Epithelial cell of proximal tubule (primary cell): ENCODE results near the gene RACGAP1. TPM values are rescaled to one million over a fixed set of nuclear protein-coding genes. Genes with fewer than 3 reads are reported as not detected.

Experiments used
- DNase-seq: peaks from one replicate; pipeline ENCODE4 v3.0.0-alpha.2; 2011; ENCODE audit warnings: low read depth
- H3K4me3 ChIP-seq: 2 replicates; pipeline ENCODE4 v1.5.1; 2011; ENCODE audit warnings: low read depth, mild to moderate bottlenecking, low read length
- total RNA-seq: library from RNA; depleted of rRNA; stranded (reverse); fragments of >200 nt; gene quantifications from 2 replicates; pipeline ENCODE4 v1.2.3, GENCODE V29; 2015
- TF ChIP-seq, protein P1 (sequence below): conservative IDR thresholded peaks from 2 replicates; pipeline ENCODE4 v1.5.1; 2012; ENCODE audit warnings: low read depth, mild to moderate bottlenecking, low read length

Gene RACGAP1
- total RNA-seq, 1 donor from 2014 or later = 86.5 TPM

DNA sequence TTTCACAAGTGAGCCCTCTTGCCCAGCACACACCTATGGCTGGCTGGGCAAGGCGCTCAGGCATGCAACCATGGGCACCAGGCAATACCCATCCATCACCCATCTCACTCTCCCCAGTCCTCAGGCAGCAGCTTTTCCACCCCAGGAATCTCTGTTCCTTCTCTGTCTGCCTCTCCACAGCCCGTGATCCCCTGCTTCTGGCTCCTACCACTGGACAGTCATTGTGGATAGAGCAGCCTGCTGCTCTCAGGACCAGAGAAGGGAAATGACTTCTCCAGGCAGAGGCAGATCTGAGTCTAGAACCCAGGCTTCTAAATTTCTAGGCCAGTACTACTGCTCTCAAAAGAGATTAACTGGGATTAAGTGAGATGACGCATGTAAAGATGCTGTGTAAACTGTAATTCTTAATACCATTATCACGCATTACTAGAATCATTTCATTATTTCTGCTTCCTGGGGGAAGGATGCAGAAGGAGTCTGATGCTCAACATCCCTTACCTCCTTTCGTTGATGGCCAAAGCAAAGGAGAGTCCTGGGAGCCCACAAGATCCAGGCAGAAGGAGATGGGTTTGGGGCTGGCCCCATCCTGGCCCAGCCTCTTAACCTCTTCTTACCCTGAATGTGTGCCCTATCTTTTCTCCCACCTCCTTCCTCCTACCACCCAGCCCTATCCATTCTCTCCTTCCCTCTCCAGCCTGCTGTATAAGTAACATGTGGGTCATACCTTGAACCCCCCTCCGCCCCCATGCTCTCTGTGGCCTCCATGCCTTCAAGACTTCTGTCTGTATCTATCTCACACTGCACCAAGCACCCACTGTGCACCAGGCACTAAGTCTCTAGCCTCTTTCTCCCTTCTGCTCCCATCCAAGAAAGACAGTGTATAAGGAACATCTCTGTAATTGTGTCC is 68.4 kb downstream of the RACGAP1 start:
- H3K4me3 ChIP-seq = no peak overlapping the region
- DNase-seq = no peak
- TF ChIP-seq, protein P1, sequence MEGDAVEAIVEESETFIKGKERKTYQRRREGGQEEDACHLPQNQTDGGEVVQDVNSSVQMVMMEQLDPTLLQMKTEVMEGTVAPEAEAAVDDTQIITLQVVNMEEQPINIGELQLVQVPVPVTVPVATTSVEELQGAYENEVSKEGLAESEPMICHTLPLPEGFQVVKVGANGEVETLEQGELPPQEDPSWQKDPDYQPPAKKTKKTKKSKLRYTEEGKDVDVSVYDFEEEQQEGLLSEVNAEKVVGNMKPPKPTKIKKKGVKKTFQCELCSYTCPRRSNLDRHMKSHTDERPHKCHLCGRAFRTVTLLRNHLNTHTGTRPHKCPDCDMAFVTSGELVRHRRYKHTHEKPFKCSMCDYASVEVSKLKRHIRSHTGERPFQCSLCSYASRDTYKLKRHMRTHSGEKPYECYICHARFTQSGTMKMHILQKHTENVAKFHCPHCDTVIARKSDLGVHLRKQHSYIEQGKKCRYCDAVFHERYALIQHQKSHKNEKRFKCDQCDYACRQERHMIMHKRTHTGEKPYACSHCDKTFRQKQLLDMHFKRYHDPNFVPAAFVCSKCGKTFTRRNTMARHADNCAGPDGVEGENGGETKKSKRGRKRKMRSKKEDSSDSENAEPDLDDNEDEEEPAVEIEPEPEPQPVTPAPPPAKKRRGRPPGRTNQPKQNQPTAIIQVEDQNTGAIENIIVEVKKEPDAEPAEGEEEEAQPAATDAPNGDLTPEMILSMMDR = no peak

DNA sequence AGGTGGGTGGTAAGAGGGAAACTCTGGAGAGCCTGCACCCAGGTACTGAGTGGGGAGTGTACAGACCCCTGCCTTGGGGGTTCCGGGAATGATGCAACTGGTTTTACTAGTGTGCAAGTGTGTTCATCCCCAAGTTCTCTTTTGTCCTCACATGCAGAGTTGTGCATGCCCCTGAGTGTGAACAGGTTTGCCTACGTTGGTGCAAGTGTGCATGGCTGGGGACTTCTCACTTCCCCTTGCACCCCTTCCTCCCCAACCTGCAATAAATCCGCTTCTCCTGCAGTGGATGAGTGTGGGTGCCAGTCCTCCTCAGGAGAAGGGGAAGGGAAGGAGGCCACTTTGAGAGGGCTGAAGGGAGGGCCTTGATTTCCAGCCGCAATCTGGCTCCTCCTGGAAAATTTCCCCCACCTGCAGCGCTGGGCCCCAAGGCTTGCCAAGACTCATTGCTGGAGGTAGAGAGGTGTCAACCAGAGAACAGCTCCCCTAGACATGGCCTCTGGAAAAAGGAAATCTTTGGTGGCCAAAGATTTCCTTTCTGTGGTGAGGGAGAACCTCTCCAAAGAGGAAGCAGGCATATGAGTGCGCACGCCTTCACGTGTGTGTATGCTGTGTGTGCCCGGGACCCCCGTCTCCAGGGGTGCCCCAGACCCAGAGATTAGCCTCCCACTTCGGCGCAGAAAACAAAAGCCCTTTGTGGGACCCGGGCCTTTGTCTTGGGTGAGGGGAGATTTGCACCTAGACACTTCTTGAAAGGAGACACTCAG is 69.2 kb downstream of the RACGAP1 start:
- H3K4me3 ChIP-seq = no peak overlapping the region
- TF ChIP-seq, protein P1 = no peak
- no peak for DNase-seq

DNA sequence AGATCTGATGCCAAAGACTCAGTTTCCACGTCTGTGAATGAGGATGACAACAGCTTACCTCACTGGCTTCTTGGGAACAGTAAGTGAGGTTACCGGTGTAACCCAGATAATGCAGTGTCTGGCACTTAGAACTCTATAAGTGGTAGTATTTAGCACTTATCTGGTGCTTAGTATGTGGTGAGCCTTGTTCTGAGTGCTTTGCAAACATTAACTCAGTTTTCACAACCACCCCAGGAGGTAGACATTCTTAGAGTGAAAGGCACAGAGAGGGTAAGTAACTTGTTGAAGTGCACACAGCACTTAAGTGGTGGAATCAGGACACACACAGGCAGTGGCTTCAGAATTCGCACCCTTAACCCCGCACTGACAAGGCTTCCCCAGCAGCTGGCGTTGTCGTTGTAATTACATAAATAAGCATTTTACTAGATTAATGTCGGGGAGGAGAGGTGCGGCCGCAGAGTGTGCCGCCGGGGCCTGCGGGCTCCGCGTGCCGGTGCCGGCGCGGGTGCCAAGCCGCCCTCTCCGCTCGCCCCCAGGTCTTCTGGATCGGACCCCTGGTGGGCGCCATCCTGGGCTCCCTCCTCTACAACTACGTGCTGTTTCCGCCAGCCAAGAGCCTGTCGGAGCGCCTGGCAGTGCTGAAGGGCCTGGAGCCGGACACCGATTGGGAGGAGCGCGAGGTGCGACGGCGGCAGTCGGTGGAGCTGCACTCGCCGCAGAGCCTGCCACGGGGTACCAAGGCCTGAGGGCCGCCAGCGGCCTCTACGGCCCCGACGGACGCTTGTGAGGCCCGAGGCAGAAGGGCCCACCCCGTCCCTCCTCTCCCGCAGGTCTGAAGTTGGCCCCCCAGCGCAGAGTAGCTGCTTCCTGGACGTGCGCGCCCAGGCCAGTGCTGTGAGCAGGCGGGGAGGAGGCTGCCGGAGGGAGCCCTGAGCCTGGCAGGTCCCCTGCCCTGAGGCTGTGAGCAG is 70.1 kb downstream of the RACGAP1 start:
- TF ChIP-seq, protein P1 = no peak
- no peak overlapping the region for H3K4me3 ChIP-seq
- DNase-seq = no peak

DNA sequence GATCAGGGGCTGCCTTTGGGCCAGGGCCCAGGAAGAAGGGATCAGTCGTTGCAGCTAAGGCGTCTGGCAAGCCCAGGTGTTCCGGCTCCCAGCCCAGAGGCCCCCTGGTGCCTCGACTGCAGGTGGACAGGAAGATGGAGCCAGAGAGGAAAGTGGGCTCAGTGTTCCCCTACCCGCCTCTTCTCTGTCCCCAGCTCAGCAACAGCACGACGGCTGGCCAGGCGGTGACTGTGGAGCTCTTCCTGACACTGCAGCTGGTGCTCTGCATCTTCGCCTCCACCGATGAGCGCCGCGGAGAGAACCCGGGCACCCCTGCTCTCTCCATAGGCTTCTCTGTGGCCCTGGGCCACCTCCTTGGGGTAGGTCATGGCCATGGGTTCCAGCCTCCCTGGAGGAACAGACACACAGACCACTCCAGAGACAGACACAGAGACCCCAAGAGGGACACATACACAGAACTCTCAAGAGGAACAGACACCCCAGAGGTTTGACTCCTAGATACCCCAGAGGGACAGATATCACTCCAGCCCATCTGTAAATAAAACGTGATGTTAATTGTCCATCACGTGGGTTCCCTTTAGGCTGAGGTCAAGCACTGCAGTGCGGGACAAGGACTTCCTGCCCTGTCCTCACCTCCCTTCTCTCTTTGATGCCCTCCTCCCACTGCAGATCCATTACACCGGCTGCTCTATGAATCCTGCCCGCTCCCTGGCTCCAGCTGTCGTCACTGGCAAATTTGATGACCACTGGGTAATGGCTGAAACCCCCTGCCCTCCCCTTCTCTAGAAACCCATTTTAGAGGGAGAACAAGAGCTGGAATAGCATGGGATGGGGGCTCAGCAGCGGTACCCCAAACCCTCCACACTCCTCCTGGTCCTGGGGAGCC is 71.1 kb downstream of the RACGAP1 start:
- no peak overlapping the region for H3K4me3 ChIP-seq
- TF ChIP-seq, protein P1 = no peak
- no peak for DNase-seq

DNA sequence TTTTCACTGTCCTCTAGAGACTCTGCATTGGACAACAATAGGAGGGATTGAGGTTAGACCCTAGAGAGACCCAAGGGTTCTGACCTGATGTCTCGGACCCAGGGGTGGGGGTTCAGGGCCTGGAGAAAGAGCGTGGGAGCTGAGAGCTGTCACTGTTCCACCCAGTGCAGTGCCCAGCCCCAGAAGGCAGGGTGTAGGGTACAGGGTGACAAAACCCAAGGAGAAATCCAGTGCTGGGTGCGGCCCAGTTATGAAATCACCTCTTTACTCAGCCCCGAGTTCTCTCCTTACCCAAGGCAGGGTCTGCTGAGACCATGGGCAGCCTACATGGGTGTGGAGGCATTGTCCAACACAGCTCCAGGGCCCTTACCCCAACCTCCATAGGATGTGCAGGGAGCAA is 72.1 kb downstream of the RACGAP1 start:
- no peak overlapping the region for H3K4me3 ChIP-seq
- no peak for DNase-seq
- TF ChIP-seq, protein P1 = no peak
